H1 (cell line): ENCODE measurements around the gene TCF4. TPM values are rescaled to one million over a fixed set of nuclear protein-coding genes. Genes with fewer than 3 reads are reported as not detected.

ENCODE experiments used
- CTCF ChIA-PET: fragments of 300-600 bp; sonication (Branson Sonifier 250); formaldehyde crosslinking; loops from one replicate; lab custom pipeline; 2021; ENCODE audit not compliant: partially characterized antibody; lab: Charles Lee
- POLR2A ChIA-PET: fragments of 300-600 bp; sonication (Branson Sonifier 250); formaldehyde crosslinking; loops from one replicate; lab custom pipeline; 2021; ENCODE audit warnings: inconsistent platforms; ENCODE audit not compliant: partially characterized antibody; lab: Charles Lee
- DNase-seq, 2 experiments: peaks; one replicate each; pipeline versions ENCODE4 v3.0.0 to v3.0.0-alpha.2; 2010 to 2022; ENCODE audit warnings: low spot score in 2 of 2, low read depth in 1 of 2, mixed read lengths in 1 of 2
- FAIRE-seq: peaks from 2 replicates; lab custom pipeline; 2011; peaks lifted over from hg19 to GRCh38; lab: Jason Lieb, UNC
- H2AFZ ChIP-seq: 2 replicates; pipeline ENCODE4 v1.8.1; 2012; ENCODE audit warnings: low read length, inconsistent platforms
- H2AK5ac ChIP-seq: 2 replicates; pipeline ENCODE4 v1.6.1; 2013; ENCODE audit warnings: low read depth, low read length
- H2BK120ac ChIP-seq: replicated peaks from 2 replicates; pipeline ENCODE3; 2013; ENCODE audit warnings: low read depth, low read length, inconsistent platforms
- H2BK12ac ChIP-seq: 2 replicates; pipeline ENCODE4 v1.6.1; 2013; ENCODE audit warnings: low read depth, low read length
- H2BK15ac ChIP-seq: 2 replicates; pipeline ENCODE4 v1.6.1; 2013; ENCODE audit warnings: low read length
- H2BK20ac ChIP-seq: 2 replicates; pipeline ENCODE4 v1.6.1; 2013; ENCODE audit warnings: low read length
- H2BK5ac ChIP-seq: 2 replicates; pipeline ENCODE4 v1.6.1; 2013; ENCODE audit warnings: low read depth, low read length
- H3K14ac ChIP-seq: 2 replicates; pipeline ENCODE4 v1.6.1; 2013; ENCODE audit warnings: inconsistent platforms; ENCODE audit not compliant: insufficient read length
- H3K18ac ChIP-seq: 2 replicates; pipeline ENCODE4 v1.6.1; 2013; ENCODE audit warnings: low read length; ENCODE audit errors: extremely low read depth
- H3K23ac ChIP-seq: 2 replicates; pipeline ENCODE4 v1.6.1; 2013; ENCODE audit warnings: inconsistent platforms; ENCODE audit not compliant: insufficient read length
- H3K23me2 ChIP-seq: 2 replicates; pipeline ENCODE4 v1.6.1; 2013; ENCODE audit warnings: low read depth, low read length
- H3K27ac ChIP-seq: 2 replicates; pipeline ENCODE4 v1.6.1; 2011; ENCODE audit warnings: low read depth, low read length, inconsistent platforms
- H3K27me3 ChIP-seq, 4 experiments: replicated peaks in 1 of 4; 1 replicate in 1 of 4; 2 replicates in 3 of 4; pipeline versions ENCODE4 v1.6.1 to v1.8.1; 2011 to 2013; ENCODE audit warnings: low read length in 3 of 4, mild to moderate bottlenecking in 3 of 4, inconsistent platforms in 2 of 4, mixed read lengths in 2 of 4, moderate library complexity in 1 of 4; ENCODE audit not compliant: control insufficient read depth in 3 of 4, insufficient read depth in 3 of 4; ENCODE audit errors: extremely low read depth in 1 of 4
- H3K36me3 ChIP-seq, 4 experiments: 2 replicates each; pipeline versions ENCODE4 v1.6.1 to v1.8.1; 2011 to 2013; ENCODE audit warnings: mild to moderate bottlenecking in 4 of 4, low read length in 3 of 4, moderate library complexity in 2 of 4, control low read depth in 1 of 4, inconsistent platforms in 1 of 4; ENCODE audit not compliant: insufficient read depth in 4 of 4, control insufficient read depth in 2 of 4
- H3K4ac ChIP-seq: replicated peaks from 2 replicates; pipeline ENCODE3; 2013; ENCODE audit warnings: low read length, low read depth, mixed read lengths, inconsistent platforms; ENCODE audit not compliant: insufficient read length
- H3K4me1 ChIP-seq, 4 experiments: replicated peaks in 1 of 4; 1 replicate in 1 of 4; 2 replicates in 3 of 4; pipeline versions ENCODE4 v1.6.1 to v1.8.1; 2011 to 2013; ENCODE audit warnings: low read length in 3 of 4, inconsistent platforms in 2 of 4, mixed read lengths in 1 of 4; ENCODE audit not compliant: insufficient read depth in 4 of 4, control insufficient read depth in 3 of 4
- H3K4me2 ChIP-seq, 2 experiments: 2 replicates each; pipeline versions ENCODE4 v1.6.1 to v1.8.1; 2011 to 2013; ENCODE audit warnings: low read depth in 2 of 2, low read length in 2 of 2, control low read depth in 1 of 2, inconsistent platforms in 1 of 2, mild to moderate bottlenecking in 1 of 2; ENCODE audit not compliant: insufficient read depth in 1 of 2
- H3K4me3 ChIP-seq, 4 experiments: fragments of 200-600, 300-600 bp in 1 of 4; sonication (generic), shearing (Covaris generic), sonication (Bioruptor Twin) in 1 of 4; 2 replicates each; pipeline versions ENCODE4 v1.5.1 to v1.8.1; 2011 to 2016; ENCODE audit warnings: low read length in 4 of 4, low read depth in 3 of 4, control low read depth in 2 of 4, inconsistent platforms in 2 of 4, mild to moderate bottlenecking in 2 of 4, mixed read lengths in 1 of 4, moderate library complexity in 1 of 4; ENCODE audit not compliant: insufficient read depth in 2 of 4; ENCODE audit errors: extremely low read depth in 1 of 4
- H3K56ac ChIP-seq: replicated peaks from 2 replicates; pipeline ENCODE3; 2013; ENCODE audit warnings: low read depth, mild to moderate bottlenecking, mixed read lengths, low read length, inconsistent platforms; ENCODE audit not compliant: insufficient read length
- H3K79me1 ChIP-seq: 2 replicates; pipeline ENCODE4 v1.6.1; 2013; ENCODE audit warnings: low read depth, low read length, control low read depth
- H3K79me2 ChIP-seq, 2 experiments: 2 replicates each; pipeline versions ENCODE4 v1.6.1 to v1.8.1; 2012 to 2013; ENCODE audit warnings: low read length in 2 of 2, mild to moderate bottlenecking in 2 of 2, inconsistent platforms in 1 of 2; ENCODE audit not compliant: insufficient read depth in 2 of 2, control insufficient read depth in 1 of 2
- H3K9ac ChIP-seq, 4 experiments: replicated peaks in 1 of 4; 1 replicate in 1 of 4; 2 replicates in 3 of 4; pipeline versions ENCODE4 v1.6.1 to v1.8.1; 2011 to 2013; ENCODE audit warnings: low read depth in 3 of 4, low read length in 3 of 4, control low read depth in 2 of 4, mild to moderate bottlenecking in 2 of 4, moderate library complexity in 2 of 4, inconsistent platforms in 1 of 4; ENCODE audit errors: extremely low read depth in 1 of 4
- H3K9me3 ChIP-seq, 2 experiments: 2 replicates each; pipeline versions ENCODE4 v1.6.1 to v1.8.1; 2012 to 2013; ENCODE audit warnings: mild to moderate bottlenecking in 2 of 2, moderate library complexity in 2 of 2, control low read depth in 1 of 2, inconsistent platforms in 1 of 2, low read depth in 1 of 2, low read length in 1 of 2, mixed read lengths in 1 of 2; ENCODE audit not compliant: insufficient read depth in 2 of 2
- H4K20me1 ChIP-seq, 2 experiments: replicated peaks in 1 of 2; 2 replicates each; pipeline versions ENCODE3 to v1.8.1; 2011 to 2013; ENCODE audit warnings: inconsistent platforms in 2 of 2, low read length in 2 of 2, mild to moderate bottlenecking in 1 of 2; ENCODE audit not compliant: insufficient read depth in 2 of 2, control insufficient read depth in 1 of 2
- H4K5ac ChIP-seq: 2 replicates; pipeline ENCODE4 v1.6.1; 2013; ENCODE audit warnings: low read length, low read depth, mixed read lengths, inconsistent platforms; ENCODE audit not compliant: insufficient read length
- H4K8ac ChIP-seq: 2 replicates; pipeline ENCODE4 v1.8.0; 2013; ENCODE audit warnings: mild to moderate bottlenecking, moderate library complexity, low read length, inconsistent platforms; ENCODE audit not compliant: insufficient read depth; ENCODE audit errors: extremely low read depth
- H4K91ac ChIP-seq: replicated peaks from 2 replicates; pipeline ENCODE3; 2013; ENCODE audit warnings: low read length, mixed read lengths, inconsistent platforms; ENCODE audit not compliant: insufficient read length
- CBX5 ChIP-seq: fragments of 300-800, 300-1000 bp; sonication (generic); IDR thresholded peaks from 2 replicates; pipeline ENCODE4 v1.7.1; 2016; ENCODE audit warnings: antibody characterized with exemption, low read length, low read depth
- CEBPB ChIP-seq: IDR thresholded peaks from 2 replicates; pipeline ENCODE4 v1.6.1; 2012; ENCODE audit warnings: low read depth, low read length
- CHD2 ChIP-seq: IDR thresholded peaks from 2 replicates; pipeline ENCODE4 v1.6.1; 2012; ENCODE audit warnings: low read length, improper control_type of control experiment
- CTCF ChIP-seq, 3 experiments: IDR thresholded peaks; 1 replicate in 2 of 3; 2 replicates in 1 of 3; pipeline versions ENCODE4 v1.5.1 to v1.6.1; 2011; ENCODE audit warnings: low read length in 3 of 3, mild to moderate bottlenecking in 3 of 3, inconsistent platforms in 2 of 3, low read depth in 1 of 3, moderate library complexity in 1 of 3; ENCODE audit not compliant: insufficient read depth in 1 of 3; ENCODE audit errors: control extremely low read depth in 1 of 3
- JUN ChIP-seq: IDR thresholded peaks from 2 replicates; pipeline ENCODE4 v1.6.1; 2011; ENCODE audit warnings: low read depth, mild to moderate bottlenecking, improper control_type of control experiment, low read length
- NANOG ChIP-seq: IDR thresholded peaks from 2 replicates; pipeline ENCODE4 v1.6.1; 2011; ENCODE audit warnings: low read length, low read depth, mild to moderate bottlenecking, inconsistent platforms; ENCODE audit not compliant: insufficient read depth, poor library complexity, severe bottlenecking
- RAD21 ChIP-seq, 2 experiments: IDR thresholded peaks in 1 of 2; conservative IDR thresholded peaks in 1 of 2; 2 replicates each; pipeline ENCODE4 v1.6.1; 2011; ENCODE audit warnings: low read depth in 2 of 2, low read length in 2 of 2, improper control_type of control experiment in 1 of 2, inconsistent platforms in 1 of 2, mild to moderate bottlenecking in 1 of 2, moderate library complexity in 1 of 2
- RBBP5 ChIP-seq: IDR thresholded peaks from 2 replicates; pipeline ENCODE4 v1.7.1; 2012; ENCODE audit warnings: low read depth, mild to moderate bottlenecking, inconsistent platforms, low read length, moderate library complexity, borderline replicate concordance
- WGBS, 2 experiments: shearing (Covaris generic) in 1 of 2; methylation state at CpG; one replicate each; pipeline versions ENCODE4 v1.1.6 to v1.1.7; 2013 to 2015; ENCODE audit warnings: low lambda C conversion rate in 2 of 2, mixed read lengths in 2 of 2, inconsistent platforms in 1 of 2, low coverage in 1 of 2, missing lambda C conversion rate in 1 of 2; ENCODE audit not compliant: insufficient replicate concordance in 2 of 2, insufficient coverage in 1 of 2, insufficient read length in 1 of 2; ENCODE audit errors: extremely low coverage in 1 of 2, missing lambda C conversion rate in 1 of 2; 5-methylcytosine and 5-hydroxymethylcytosine counted together
- polyA plus RNA-seq, 7 experiments: library from polyadenylated mRNA; depleted of rRNA in 3 of 7; stranded (reverse) in 5 of 7; unstranded in 2 of 7; fragments of >200 nt in 5 of 7; fragments of 200-250 nt in 2 of 7; gene quantifications; 1 replicate in 5 of 7; 2 replicates in 1 of 7; 4 replicates in 1 of 7; pipeline versions ENCODE4 v1.2.1 to v1.2.3, GENCODE V29; 2011 to 2013; ENCODE audit warnings: missing spikeins in 2 of 7, mixed read lengths in 2 of 7
- total RNA-seq: library from RNA; stranded (reverse); fragmentation: NEBNext Ultra II Directional; extraction: Animal tissue kit (Norgen Biotek cat#: 25700); gene quantifications from 2 replicates; pipeline ENCODE4 v1.2.1, GENCODE V29; 2021

Gene TCF4
- total and polyA plus RNA-seq, 2 of the 8 experiments (the other 6 are each of a cell fraction or from before 2014, with no cell fraction given), result 59.3 to 118 TPM

- H4K5ac ChIP-seq, result no peak overlapping the region
- ChIA-PET CTCF (interaction anchor here (0.5 to 0.6 kb wide), 2 partner anchors 15 to 18 kb away, joined by 3 read pairs; no protein-coding TSS in a partner anchor), POLR2A (no interaction called here)
- no peak overlapping the region for H2AFZ ChIP-seq
- FAIRE-seq (peak; percentile 71), DNase-seq (no peak)
- no peak overlapping the region for H3K23ac ChIP-seq
- no peak overlapping the region for H2BK20ac ChIP-seq
- no peak overlapping the region for H4K8ac ChIP-seq
- no peaks in the 10 kb centered on the region for H3K27me3 ChIP-seq
- 87% methylated on average over 8 of the region's 8 CpGs; no CpG with 5 or more reads in 1 of the 2 experiments for WGBS, 2 experiments
- no peak overlapping the region for H2BK12ac ChIP-seq
- peaks cover 0 to 32% of the 10 kb centered on the region in 2 experiments; a peak in 2 of 4 replicates for H3K79me2 ChIP-seq
- peaks cover 0 to 1% of the 10 kb centered on the region in 2 experiments for H4K20me1 ChIP-seq
- H3K14ac ChIP-seq, result no peak overlapping the region
- H2AK5ac ChIP-seq, result no peak overlapping the region
- no peak overlapping the region for H3K4ac ChIP-seq
- no peak overlapping the region for H3K56ac ChIP-seq
- TF ChIP-seq CTCF (IDR thresholded peaks at IDR 0.05; ENCODE audit: control extremely low read depth in 1 of 3, insufficient read depth in 1 of 3, low read depth in 1 of 3, low read length in 3 of 3) (peak in 1 of 3 experiments; percentile 12; a peak in 1 of 4 replicates), RAD21 (IDR thresholded peaks at IDR 0.05 in 1 of 2, conservative IDR thresholded peaks at IDR 0.05 in 1 of 2; ENCODE audit: low read depth in 2 of 2, low read length in 2 of 2) (peak in 1 of 2 experiments; percentile 15; a peak in 1 of 4 replicates), RBBP5 (no peak), JUN (no peak), CEBPB (peak; percentile 38; the same call in 1 of the 2 replicates), CBX5 (no peak), CHD2 (no peak), NANOG (no peak)
- no peak overlapping the region for H4K91ac ChIP-seq
- H3K27ac ChIP-seq, result no peak overlapping the region
- no peak overlapping the region for H3K4me3 ChIP-seq
- H3K79me1 ChIP-seq, result no peaks in the 10 kb centered on the region
- H2BK15ac ChIP-seq, result no peak overlapping the region
- no peaks in the 10 kb centered on the region for H3K36me3 ChIP-seq
- no peak overlapping the region for H2BK120ac ChIP-seq
- H3K9me3 ChIP-seq, result no peaks in the 10 kb centered on the region
- H3K4me2 ChIP-seq, result no peak overlapping the region
- H3K9ac ChIP-seq, result no peak overlapping the region
- no peak overlapping the region for H2BK5ac ChIP-seq
- H3K4me1 ChIP-seq, result peaks cover 3 to 16% (median 8%) of the 10 kb centered on the region in 4 experiments
- no peaks in the 10 kb centered on the region for H3K23me2 ChIP-seq
- H3K18ac ChIP-seq, result no peak overlapping the region
These were observed 248.9 kb downstream of the TCF4 start for GRCh38 chr18:55338978-55339650.
